Measurements from ENCODE around the gene CDC42BPG. TPM values are rescaled to one million over a fixed set of nuclear protein-coding genes. Genes with fewer than 3 reads are reported as not detected.

CDC42BPG gene
- polyA plus RNA-seq, 4 donors, result 8.3 to 36.5 (median 19.5) TPM

GRCh38 chr11:64857485-64857884, 13.0 kb upstream of the CDC42BPG start:
- H3K27ac ChIP-seq (ENCODE audit: low read depth in 1 of 3, low read length in 2 of 3), result peak overlapping the region; percentile 72 to 89 (median 84)
- no peaks in the 10 kb centered on the region for H3K27me3 ChIP-seq (ENCODE audit: control insufficient read depth in 3 of 3, insufficient read depth in 3 of 3, low read length in 3 of 3)
- peaks cover 2 to 97% (median 11%) of the 10 kb centered on the region in 3 donors for H3K36me3 ChIP-seq (ENCODE audit: control insufficient read depth in 3 of 3, insufficient read depth in 2 of 3, low read depth in 1 of 3, low read length in 3 of 3)
- peaks cover 16 to 67% (median 30%) of the 10 kb centered on the region in 3 donors for H3K4me1 ChIP-seq (ENCODE audit: control insufficient read depth in 3 of 3, insufficient read depth in 2 of 3, low read depth in 1 of 3, low read length in 2 of 3)
- FAIRE-seq (no peak), DNase-seq (no peak)
- WGBS, 3 donors, result 86 to 95% (median 94%) methylated on average over 6 of the region's 6 CpGs
- H3K9me3 ChIP-seq (ENCODE audit: control insufficient read depth in 2 of 2, insufficient read depth in 1 of 2, low read depth in 1 of 2, low read length in 1 of 2), result no peaks in the 10 kb centered on the region
- H3K4me3 ChIP-seq (ENCODE audit: low read depth in 1 of 3, low read length in 3 of 3), result no peak overlapping the region

DNA sequence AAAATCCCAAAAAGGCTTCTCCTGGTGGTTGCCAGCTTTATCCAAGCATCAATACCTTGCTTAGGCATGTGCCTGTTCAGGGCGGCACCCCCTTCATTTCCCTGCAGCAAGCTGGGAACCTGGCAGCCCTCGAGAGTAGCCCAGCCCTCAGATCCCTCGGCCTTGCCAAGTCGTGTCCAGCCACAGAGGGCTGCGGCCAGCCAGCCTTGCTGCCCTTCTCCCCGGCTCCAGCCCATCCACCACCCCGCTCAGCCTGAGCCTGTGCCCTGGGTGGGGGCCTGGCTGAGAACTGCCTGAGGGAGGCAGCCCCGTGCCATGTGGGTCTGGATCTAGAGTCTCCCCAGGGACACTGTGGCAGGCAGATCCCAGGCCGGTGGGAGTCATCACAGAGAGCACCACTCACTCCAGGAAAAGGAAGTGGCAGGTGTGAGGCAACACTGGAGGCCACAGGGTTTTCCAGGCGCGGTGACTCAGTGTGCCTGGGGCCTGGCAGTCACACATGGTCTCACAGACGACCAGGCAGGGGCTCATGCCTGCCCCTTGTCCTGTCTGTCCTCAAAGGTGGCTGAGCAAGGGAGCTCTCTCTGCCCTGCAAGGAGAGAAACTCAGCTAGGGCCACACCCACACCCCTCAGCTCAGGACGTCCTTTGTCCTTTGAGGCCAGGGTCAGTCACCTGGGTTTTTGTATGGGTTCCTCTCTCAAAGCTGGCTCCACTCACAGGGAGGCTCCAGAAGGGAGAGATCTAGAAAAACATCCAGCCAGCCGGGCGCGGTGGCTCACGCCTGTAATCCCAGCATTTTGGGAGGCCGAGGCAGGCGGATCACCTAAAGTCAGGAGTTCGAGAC, 12.2 kb upstream of the CDC42BPG start:
- H3K36me3 ChIP-seq (ENCODE audit: control insufficient read depth in 3 of 3, insufficient read depth in 2 of 3, low read depth in 1 of 3, low read length in 3 of 3), result peaks cover 2 to 97% (median 11%) of the 10 kb centered on the region in 3 donors
- WGBS, 3 donors, result 59 to 67% (median 63%) methylated on average over 20 of the region's 20 CpGs
- FAIRE-seq (no peak), DNase-seq (peak; percentile 78 to 87)
- no peaks in the 10 kb centered on the region for H3K9me3 ChIP-seq (ENCODE audit: control insufficient read depth in 2 of 2, insufficient read depth in 1 of 2, low read depth in 1 of 2, low read length in 1 of 2)
- no peak overlapping the region for H3K4me3 ChIP-seq (ENCODE audit: low read depth in 1 of 3, low read length in 3 of 3)
- H3K4me1 ChIP-seq (ENCODE audit: control insufficient read depth in 3 of 3, insufficient read depth in 2 of 3, low read depth in 1 of 3, low read length in 2 of 3), result peaks cover 16 to 73% (median 24%) of the 10 kb centered on the region in 3 donors
- H3K27me3 ChIP-seq (ENCODE audit: control insufficient read depth in 3 of 3, insufficient read depth in 3 of 3, low read length in 3 of 3), result no peaks in the 10 kb centered on the region
- peak overlapping the region; percentile 84 to 92 (median 89) for H3K27ac ChIP-seq (ENCODE audit: low read depth in 1 of 3, low read length in 2 of 3)

GRCh38 chr11:64855596-64856304, 11.3 kb upstream of the CDC42BPG start:
- Histone ChIP-seq H3K4me1 (ENCODE audit: control insufficient read depth in 3 of 3, insufficient read depth in 2 of 3, low read depth in 1 of 3, low read length in 2 of 3) (peaks cover 16 to 68% (median 22%) of the 10 kb centered on the region in 3 donors), H3K27ac (ENCODE audit: low read depth in 1 of 3, low read length in 2 of 3) (peak overlapping the region; percentile 84 to 92 (median 89)), H3K36me3 (ENCODE audit: control insufficient read depth in 3 of 3, insufficient read depth in 2 of 3, low read depth in 1 of 3, low read length in 3 of 3) (peaks cover 2 to 99% (median 11%) of the 10 kb centered on the region in 3 donors), H3K27me3 (ENCODE audit: control insufficient read depth in 3 of 3, insufficient read depth in 3 of 3, low read length in 3 of 3) (no peaks in the 10 kb centered on the region), H3K9me3 (ENCODE audit: control insufficient read depth in 2 of 2, insufficient read depth in 1 of 2, low read depth in 1 of 2, low read length in 1 of 2) (no peaks in the 10 kb centered on the region), H3K4me3 (ENCODE audit: low read depth in 1 of 3, low read length in 3 of 3) (no peak overlapping the region)
- no peak for FAIRE-seq
- no peak for DNase-seq
- 79 to 83% (median 83%) methylated on average over 16 to 20 of the region's 22 CpGs for WGBS, 3 donors

GRCh38 chr11:64854534-64855502, 10.4 kb upstream of the CDC42BPG start:
- Histone ChIP-seq H3K4me3 (ENCODE audit: low read depth in 1 of 3, low read length in 3 of 3) (no peak overlapping the region), H3K27ac (ENCODE audit: low read depth in 1 of 3, low read length in 2 of 3) (peak overlapping the region; percentile 84 to 92 (median 89)), H3K36me3 (ENCODE audit: control insufficient read depth in 3 of 3, insufficient read depth in 2 of 3, low read depth in 1 of 3, low read length in 3 of 3) (peaks cover 2 to 95% (median 11%) of the 10 kb centered on the region in 3 donors), H3K9me3 (ENCODE audit: control insufficient read depth in 2 of 2, insufficient read depth in 1 of 2, low read depth in 1 of 2, low read length in 1 of 2) (no peaks in the 10 kb centered on the region), H3K4me1 (ENCODE audit: control insufficient read depth in 3 of 3, insufficient read depth in 2 of 3, low read depth in 1 of 3, low read length in 2 of 3) (peaks cover 16 to 68% (median 22%) of the 10 kb centered on the region in 3 donors), H3K27me3 (ENCODE audit: control insufficient read depth in 3 of 3, insufficient read depth in 3 of 3, low read length in 3 of 3) (no peaks in the 10 kb centered on the region)
- DNase-seq (peak; percentile 78 to 95), FAIRE-seq (no peak)
- WGBS, 3 donors, result 69 to 81% (median 78%) methylated on average over 44 to 45 of the region's 45 CpGs

DNA sequence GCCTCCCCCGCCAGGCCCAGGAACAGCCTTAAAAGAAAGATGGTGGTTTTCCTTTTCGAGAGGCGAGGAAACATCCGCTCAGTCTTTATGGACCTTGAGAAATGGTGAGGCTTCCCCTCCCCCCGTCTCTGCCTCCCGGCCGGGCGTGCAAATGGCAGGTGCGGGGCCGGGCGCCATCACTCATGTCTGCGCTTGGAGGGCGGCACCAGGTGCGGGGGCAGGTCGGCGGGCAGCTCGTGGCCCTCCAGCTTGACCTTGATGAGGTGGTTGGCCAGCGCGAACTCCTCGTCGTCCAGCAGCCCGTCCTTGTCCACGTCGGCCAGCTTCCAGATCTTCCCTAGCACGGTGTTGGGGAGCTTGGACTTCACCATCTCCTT, 9.7 kb upstream of the CDC42BPG start:
- 94 to 95% (median 94%) methylated on average over 21 to 25 of the region's 25 CpGs for WGBS, 3 donors

GRCh38 chr11:64853709-64854108, 9.3 kb upstream of the CDC42BPG start:
- WGBS, 3 donors, result 68 to 76% (median 74%) methylated on average over 27 of the region's 27 CpGs
- FAIRE-seq, result no peak
- H3K27ac ChIP-seq (ENCODE audit: low read depth in 1 of 3, low read length in 2 of 3), result peak overlapping the region in 2 of 3 donors; percentile 4 to 16

More for the DNA sequence above, 9.7 kb upstream of the CDC42BPG start:
- Histone ChIP-seq H3K36me3 (ENCODE audit: control insufficient read depth in 3 of 3, insufficient read depth in 2 of 3, low read depth in 1 of 3, low read length in 3 of 3) (peaks cover 0 to 91% (median 9%) of the 10 kb centered on the region in 3 donors), H3K4me3 (ENCODE audit: low read depth in 1 of 3, low read length in 3 of 3) (no peak overlapping the region), H3K27ac (ENCODE audit: low read depth in 1 of 3, low read length in 2 of 3) (peak overlapping the region in 2 of 3 donors; percentile 84 to 92), H3K27me3 (ENCODE audit: control insufficient read depth in 3 of 3, insufficient read depth in 3 of 3, low read length in 3 of 3) (no peaks in the 10 kb centered on the region), H3K4me1 (ENCODE audit: control insufficient read depth in 3 of 3, insufficient read depth in 2 of 3, low read depth in 1 of 3, low read length in 2 of 3) (peaks cover 16 to 72% (median 25%) of the 10 kb centered on the region in 3 donors), H3K9me3 (ENCODE audit: control insufficient read depth in 2 of 2, insufficient read depth in 1 of 2, low read depth in 1 of 2, low read length in 1 of 2) (no peaks in the 10 kb centered on the region)
- DNase-seq (no peak), FAIRE-seq (no peak)

GRCh38 chr11:64852804-64853509, 8.5 kb upstream of the CDC42BPG start:
- FAIRE-seq, result no peak
- DNase-seq, result no peak
- peaks cover 19 to 74% (median 27%) of the 10 kb centered on the region in 3 donors for H3K4me1 ChIP-seq (ENCODE audit: control insufficient read depth in 3 of 3, insufficient read depth in 2 of 3, low read depth in 1 of 3, low read length in 2 of 3)
- H3K4me3 ChIP-seq (ENCODE audit: low read depth in 1 of 3, low read length in 3 of 3), result no peak overlapping the region
- H3K9me3 ChIP-seq (ENCODE audit: control insufficient read depth in 2 of 2, insufficient read depth in 1 of 2, low read depth in 1 of 2, low read length in 1 of 2), result no peaks in the 10 kb centered on the region
- 76 to 89% (median 86%) methylated on average over 23 to 24 of the region's 24 CpGs for WGBS, 3 donors
- H3K27ac ChIP-seq (ENCODE audit: low read depth in 1 of 3, low read length in 2 of 3), result peak overlapping the region in 2 of 3 donors; percentile 65 to 76
- H3K36me3 ChIP-seq (ENCODE audit: control insufficient read depth in 3 of 3, insufficient read depth in 2 of 3, low read depth in 1 of 3, low read length in 3 of 3), result peaks cover 0 to 82% (median 9%) of the 10 kb centered on the region in 3 donors
- no peaks in the 10 kb centered on the region for H3K27me3 ChIP-seq (ENCODE audit: control insufficient read depth in 3 of 3, insufficient read depth in 3 of 3, low read length in 3 of 3)

More at GRCh38 chr11:64853709-64854108, 9.3 kb upstream of the CDC42BPG start:
- Histone ChIP-seq H3K27me3 (ENCODE audit: control insufficient read depth in 3 of 3, insufficient read depth in 3 of 3, low read length in 3 of 3) (no peaks in the 10 kb centered on the region), H3K36me3 (ENCODE audit: control insufficient read depth in 3 of 3, insufficient read depth in 2 of 3, low read depth in 1 of 3, low read length in 3 of 3) (peaks cover 0 to 87% (median 9%) of the 10 kb centered on the region in 3 donors), H3K4me1 (ENCODE audit: control insufficient read depth in 3 of 3, insufficient read depth in 2 of 3, low read depth in 1 of 3, low read length in 2 of 3) (peaks cover 16 to 72% (median 27%) of the 10 kb centered on the region in 3 donors), H3K4me3 (ENCODE audit: low read depth in 1 of 3, low read length in 3 of 3) (no peak overlapping the region), H3K9me3 (ENCODE audit: control insufficient read depth in 2 of 2, insufficient read depth in 1 of 2, low read depth in 1 of 2, low read length in 1 of 2) (no peaks in the 10 kb centered on the region)
- peak in 1 of 2 donors; percentile 17 for DNase-seq
